HepG2 (cell line): Measurements from ENCODE around the gene GRK3. TPM values are rescaled to one million over a fixed set of nuclear protein-coding genes. Genes with fewer than 3 reads are reported as not detected.

ENCODE experiments used
- ATAC-seq: fragments of 200-7000 bp; cut with Tn5 transposase; 3 replicates; pipeline ENCODE4 v1.9.1; 2020; ENCODE audit warnings: mild to moderate bottlenecking, moderate library complexity
- BruUV-seq: library from RNA; stranded (reverse); fragments of 400-500 nt; replicated peaks from 2 replicates; lab custom pipeline; 2021; lab: Mats Ljungman, UMichigan
- CTCF ChIA-PET: fragments of 300-600 bp; formaldehyde crosslinking; extraction: SDS; loops from one replicate; lab custom pipeline; 2021; ENCODE audit warnings: low total read pairs, inconsistent platforms, low intra/inter-chr PET ratio; lab: Yijun Ruan, JAX
- POLR2A ChIA-PET: fragments of 350-600 bp; sonication (Branson Sonifier 250); formaldehyde crosslinking; loops from one replicate; lab custom pipeline; 2020; ENCODE audit warnings: antibody characterized with exemption, inconsistent platforms; lab: Yijun Ruan, JAX
- DNase-seq: peaks from one replicate; pipeline ENCODE4 v3.0.0-alpha.2; 2015; ENCODE audit warnings: low spot score
- FAIRE-seq: peaks from 3 replicates; lab custom pipeline; 2011; peaks lifted over from hg19 to GRCh38; lab: Jason Lieb, UNC
- H2AFZ ChIP-seq: one replicate; pipeline ENCODE4 v1.6.1; 2011; ENCODE audit warnings: low read length, inconsistent platforms
- H3K27ac ChIP-seq: fragments of 300-600 bp; 3 replicates; pipeline ENCODE4 v1.8.0; 2011; ENCODE audit warnings: mixed run types, mild to moderate bottlenecking, mixed read lengths, low read length, inconsistent platforms; ENCODE audit not compliant: insufficient read depth; ENCODE audit errors: extremely low read length
- H3K27me3 ChIP-seq, 2 experiments: fragments of 200-600 bp in 1 of 2; 2 replicates in 1 of 2; 3 replicates in 1 of 2; pipeline versions ENCODE4 v1.6.0 to v1.8.0; 2011; ENCODE audit warnings: low read length in 2 of 2, mild to moderate bottlenecking in 2 of 2, moderate library complexity in 2 of 2, inconsistent platforms in 1 of 2; ENCODE audit not compliant: insufficient read depth in 2 of 2, control insufficient read depth in 1 of 2
- H3K36me3 ChIP-seq, 2 experiments: fragments of 200-600 bp in 1 of 2; replicated peaks in 1 of 2; 2 replicates in 1 of 2; 3 replicates in 1 of 2; pipeline versions ENCODE4 v1.5.1 to v1.8.0; 2011; ENCODE audit warnings: low read length in 2 of 2, inconsistent platforms in 1 of 2; ENCODE audit not compliant: insufficient read depth in 2 of 2, control insufficient read depth in 1 of 2
- H3K4me1 ChIP-seq: 2 replicates; pipeline ENCODE4 v1.5.1; 2012; ENCODE audit warnings: low read length, inconsistent platforms; ENCODE audit not compliant: insufficient read depth
- H3K4me2 ChIP-seq: 2 replicates; pipeline ENCODE4 v1.6.0; 2011; ENCODE audit warnings: low read depth, low read length, inconsistent platforms
- H3K4me3 ChIP-seq, 3 experiments: fragments of 200-600 bp in 1 of 3; sonication (generic), shearing (Covaris generic) in 1 of 3; replicated peaks in 1 of 3; 2 replicates each; pipeline ENCODE4 v1.5.1; 2011 to 2016; ENCODE audit warnings: low read length in 3 of 3, inconsistent platforms in 2 of 3, low read depth in 2 of 3, mild to moderate bottlenecking in 2 of 3, control low read depth in 1 of 3, mixed read lengths in 1 of 3; ENCODE audit not compliant: insufficient read depth in 1 of 3
- H3K79me2 ChIP-seq: one replicate; pipeline ENCODE4 v1.6.1; 2011; ENCODE audit warnings: low read length, inconsistent platforms; ENCODE audit not compliant: insufficient read depth
- H3K9ac ChIP-seq: 2 replicates; pipeline ENCODE4 v1.6.0; 2011; ENCODE audit warnings: mild to moderate bottlenecking, low read depth, low read length, inconsistent platforms; ENCODE audit not compliant: insufficient read depth
- H3K9me3 ChIP-seq: 2 replicates; pipeline ENCODE4 v1.5.1; 2012; ENCODE audit warnings: mild to moderate bottlenecking, low read length
- H4K20me1 ChIP-seq: 2 replicates; pipeline ENCODE4 v1.6.0; 2011; ENCODE audit warnings: inconsistent platforms, mild to moderate bottlenecking, low read length, moderate library complexity; ENCODE audit not compliant: insufficient read depth
- CHCHD3 ChIP-seq: sonication (generic); formaldehyde crosslinking; IDR thresholded peaks from 2 replicates; pipeline ENCODE4 v1.8.0; 2022; ENCODE audit warnings: mild to moderate bottlenecking, missing genetic modification reagents, moderate library complexity
- CTCF ChIP-seq: sonication (generic); formaldehyde crosslinking; IDR thresholded peaks from 2 replicates; pipeline ENCODE4 v1.5.0; 2020; ENCODE audit warnings: mild to moderate bottlenecking, missing genetic modification reagents, moderate library complexity
- MED13 ChIP-seq: sonication (generic); formaldehyde crosslinking; IDR thresholded peaks from 2 replicates; pipeline ENCODE4 v1.5.0; 2020; ENCODE audit warnings: missing genetic modification reagents
- RAD21 ChIP-seq: fragments of 450-650 bp; formaldehyde crosslinking; IDR thresholded peaks from 2 replicates; pipeline ENCODE4 v1.5.0; 2020; ENCODE audit warnings: mild to moderate bottlenecking
- SMC3 ChIP-seq: IDR thresholded peaks from 2 replicates; pipeline ENCODE4 v1.6.1; 2011; ENCODE audit warnings: low read length, improper control_type of control experiment
- SNAI1 ChIP-seq: sonication (generic); formaldehyde crosslinking; IDR thresholded peaks from 2 replicates; pipeline ENCODE4 v1.5.0; 2020; ENCODE audit warnings: mild to moderate bottlenecking, missing genetic modification reagents, borderline replicate concordance
- STAG1 ChIP-seq: sonication (generic); formaldehyde crosslinking; IDR thresholded peaks from 2 replicates; pipeline ENCODE4 v1.4.0; 2020; ENCODE audit warnings: missing genetic modification reagents
- TCF7L2 ChIP-seq: IDR thresholded peaks from 2 replicates; pipeline ENCODE4 v1.6.1; 2011; ENCODE audit warnings: mild to moderate bottlenecking, low read depth, low read length, moderate library complexity
- ZNF431 ChIP-seq: sonication (generic); formaldehyde crosslinking; IDR thresholded peaks from 2 replicates; pipeline ENCODE4 v1.9.0; 2022; ENCODE audit warnings: missing genetic modification reagents, low read depth, mild to moderate bottlenecking, borderline replicate concordance
- WGBS: methylation state at CpG from one replicate; pipeline ENCODE4 v1.1.6; 2017; ENCODE audit warnings: low lambda C conversion rate; 5-methylcytosine and 5-hydroxymethylcytosine counted together
- in situ Hi-C: cut with HindIII; loops from 2 replicates; pipeline ENCODE4 v1.10.0; 2017; ENCODE audit warnings: low pct_unique_long_range_greater_than_20kb; ENCODE audit not compliant: extremely low pct_ligation_motif_present
- intact Hi-C: fragments of 100-400 bp; cut with micrococcal nuclease; formaldehyde crosslinking; loops from one replicate; pipeline ENCODE4 v1.10.0; 2022; ENCODE audit not compliant: unreplicated experiment
- polyA plus RNA-seq, 8 experiments: library from polyadenylated mRNA; depleted of rRNA in 3 of 8; stranded (reverse) in 7 of 8; unstranded in 1 of 8; fragments of >200 nt; fragmentation: Illumina TruSeq in 4 of 8; extraction: Trizol in 4 of 8; gene quantifications; 2 replicates each; pipeline versions ENCODE4 v1.2.1 to v1.2.3, GENCODE V29; 2011 to 2016; ENCODE audit warnings: low read depth in 4 of 8, missing spikeins in 1 of 8, mixed read lengths in 1 of 8; ENCODE audit not compliant: insufficient read depth in 1 of 8
- small RNA-seq, 3 experiments: library from RNA; depleted of rRNA; stranded (forward); fragments of <200 nt; gene quantifications; one replicate each; pipeline ENCODE3, GENCODE V24; 2012; ENCODE audit warnings: low read depth in 2 of 3, low replicate concordance in 1 of 3; ENCODE audit not compliant: insufficient read length in 3 of 3, insufficient read depth in 2 of 3
- total RNA-seq, 5 experiments: library from RNA; depleted of rRNA; stranded (reverse); fragments of >200 nt; fragmentation: Illumina TruSeq; extraction: Trizol; gene quantifications; 2 replicates each; pipeline ENCODE4 v1.2.3, GENCODE V29; 2016; ENCODE audit warnings: low read depth in 1 of 5

The GRK3 gene
- total and polyA plus RNA-seq, 2 of the 13 experiments (the other 11 are each of a cell fraction or from before 2014, with no cell fraction given), result 8.5 to 16.7 TPM

GRCh38 chr22:25777870-25778269, 213.4 kb downstream of the GRK3 start:
- Histone ChIP-seq H3K27me3 (peaks cover 2 to 6% of the 10 kb centered on the region in 2 experiments; a peak in 3 of 5 replicates), H3K9ac (no peak overlapping the region), H2AFZ (no peak overlapping the region), H3K4me1 (0 out of 2 replicates have a peak, but pooled peaks cover under 1% of the 10 kb centered on the region), H3K27ac (no peak overlapping the region), H3K36me3 (no peaks in the 10 kb centered on the region), H3K9me3 (no peaks in the 10 kb centered on the region), H4K20me1 (no peaks in the 10 kb centered on the region), H3K4me3 (no peak overlapping the region), H3K79me2 (no peaks in the 10 kb centered on the region), H3K4me2 (no peak overlapping the region)
- peak; percentile 41 for DNase-seq
- ChIA-PET CTCF (no interaction called here), POLR2A (no interaction called here)
- WGBS, result 4% methylated on average over 8 of the region's 8 CpGs
- BruUV-seq, result no TSS peak
- peak; percentile 62 for TF ChIP-seq STAG1 (CRISPR knock-in tag)
- no peak for TF ChIP-seq ZNF431 (CRISPR knock-in tag)
- TF ChIP-seq MED13 (CRISPR knock-in tag), result no peak
- 0 out of 2 replicates have a peak, but pooled peaks have one; percentile 22 for TF ChIP-seq RAD21 (CRISPR knock-in tag)
- peak; percentile 39; the same call in 1 of the 2 replicates for TF ChIP-seq SMC3
- TF ChIP-seq SNAI1 (CRISPR knock-in tag), result no peak
- TF ChIP-seq CHCHD3 (CRISPR knock-in tag), result no peak
- TF ChIP-seq CTCF (CRISPR knock-in tag), result peak; percentile 64
- TF ChIP-seq TCF7L2, result no peak
- peak; percentile 81 for FAIRE-seq
- intact Hi-C loops (no loop called here), in situ Hi-C loops (no loop called here)
- ATAC-seq, result peak; percentile 64

Small RNA genes within 50 kb of the gene (small RNA-seq; reads per million reads assigned to genes)
- gene RNA5SP494, result 0 reads per million in 3 experiments

Other genes with a start within 250 kb of the GRK3 start
- gene MYO18B, start 177.5 kb downstream of the GRK3 start, total RNA-seq (2016; rRNA removed; fragmentation: Illumina TruSeq; extraction: Trizol), result 0.04 TPM in 1 of 2 replicates, not detected in the other
- gene MYO18B, start 177.5 kb downstream of the GRK3 start, polyA plus RNA-seq (2011; rRNA removed), result 0.01 and 0.22 TPM in 2 replicates